ENCODE measurements around the gene ROM1. TPM values are rescaled to one million over a fixed set of nuclear protein-coding genes. Genes with fewer than 3 reads are reported as not detected.
"Not testable (repeated sequence)": the region's sequence is repeated elsewhere in the genome, so short reads cannot be mapped to it uniquely, and the experiment has no call there.

Gene ROM1
- total RNA-seq, 1 donor from 2014 or later = 2.4 TPM

GRCh38 chr11:62627713-62628112, 14.7 kb downstream of the ROM1 start:
- intact Hi-C loops (cut with DNase I) = no loop called here

DNA sequence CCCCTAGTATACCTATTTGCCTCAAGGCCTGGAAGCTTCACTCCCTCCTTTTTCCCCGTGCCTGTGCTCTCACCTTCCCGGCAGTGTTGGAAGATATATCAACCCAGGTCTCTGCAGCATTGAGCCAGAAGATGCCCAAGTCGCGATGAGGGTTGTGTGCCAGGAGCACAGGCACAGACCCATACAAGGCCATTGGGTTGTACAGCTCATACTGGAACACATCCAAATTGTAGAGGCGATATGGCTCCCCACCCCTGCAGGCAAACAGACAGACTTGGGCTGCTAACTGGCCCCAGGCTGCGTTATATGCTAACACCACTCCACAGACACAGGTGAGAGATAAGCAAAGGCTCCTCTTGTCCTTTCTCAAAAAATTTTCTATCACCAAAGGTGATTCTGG, 19.4 kb downstream of the ROM1 start:
- no peak for ATAC-seq
- intact Hi-C loops (cut with DNase I) = no loop called here
- DNase-seq (ENCODE audit: missing footprints) = no peak

More at GRCh38 chr11:62627713-62628112, 14.7 kb downstream of the ROM1 start:
- DNase-seq (ENCODE audit: missing footprints) (no peak), ATAC-seq (no peak)

DNA sequence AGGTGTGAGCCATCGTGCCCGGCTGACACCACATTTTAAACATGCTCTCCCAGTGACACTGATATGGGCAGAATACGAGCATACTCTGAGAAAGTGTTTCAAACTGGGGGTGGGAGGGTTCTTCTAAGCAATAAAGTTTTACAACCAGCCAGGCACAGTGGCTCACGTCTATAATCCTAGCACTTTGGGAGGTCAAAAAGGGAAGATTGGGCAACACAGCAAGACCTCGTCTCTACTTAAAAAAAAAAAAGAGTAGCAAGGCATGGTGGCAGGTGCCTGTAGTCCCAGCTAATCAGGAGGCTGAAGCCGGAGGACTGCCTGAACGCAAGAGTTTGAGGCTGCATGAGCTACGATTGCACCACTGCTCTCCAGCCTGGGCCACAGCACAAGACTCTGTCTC, 31.2 kb downstream of the ROM1 start:
- intact Hi-C loops (cut with DNase I) = loop anchor here (2.0 kb wide), 1 partner anchor 21 kb away; no protein-coding TSS in a partner anchor
- no peak for DNase-seq (ENCODE audit: missing footprints)
- ATAC-seq = no peak

GRCh38 chr11:62645671-62645945, 32.6 kb downstream of the ROM1 start:
- intact Hi-C loops (cut with DNase I) = loop anchor here (2.0 kb wide), 1 partner anchor 23 kb away; no protein-coding TSS in a partner anchor

GRCh38 chr11:62645946-62646824, 33.1 kb downstream of the ROM1 start, which contains the start of gene GANAB:
TSS of gene GANAB (minus strand) at chr11:62646613. CDS start at chr11:62646599, 14 bp downstream.
- intact Hi-C loops (cut with DNase I) = loop anchor here (2.0 kb wide), 1 partner anchor 23 kb away; no protein-coding TSS in a partner anchor
- DNase-seq (ENCODE audit: missing footprints) = peak; percentile 100
- peak; percentile 98 for ATAC-seq

More at GRCh38 chr11:62645671-62645945, 32.6 kb downstream of the ROM1 start:
- DNase-seq (ENCODE audit: missing footprints) = no peak
- ATAC-seq = no peak

- intact Hi-C loops (cut with DNase I) = no loop called here
- ATAC-seq (no peak), DNase-seq (ENCODE audit: missing footprints) (no peak)
Measured at GRCh38 chr11:62646825-62647608, 34.0 kb downstream of the ROM1 start.

DNA sequence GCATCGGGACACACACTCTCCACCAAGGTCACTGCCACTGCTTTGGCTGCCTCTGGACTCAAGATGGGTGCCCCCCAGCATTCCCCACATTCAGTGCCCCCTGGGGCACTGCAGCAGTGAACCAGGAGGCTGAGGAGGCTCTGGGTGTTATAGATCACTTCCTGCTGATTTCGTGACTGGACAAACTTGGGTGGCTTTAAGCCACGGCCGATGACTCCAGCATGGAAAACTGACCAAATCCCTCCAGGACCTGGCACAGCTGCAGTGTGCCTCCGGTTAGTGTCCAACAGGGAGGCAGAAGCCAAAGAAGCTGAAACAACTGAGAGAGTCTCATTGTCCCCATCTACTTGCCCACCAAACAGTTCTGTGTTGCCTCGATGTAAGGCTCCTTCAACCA, 34.5 kb downstream of the ROM1 start:
- DNase-seq (ENCODE audit: missing footprints) (no peak), ATAC-seq (no peak)
- intact Hi-C loops (cut with DNase I) = no loop called here

GRCh38 chr11:62648185-62648966, 35.3 kb downstream of the ROM1 start:
- ATAC-seq (no peak), DNase-seq (ENCODE audit: missing footprints) (no peak)
- intact Hi-C loops (cut with DNase I) = no loop called here

- no peak for DNase-seq (ENCODE audit: missing footprints)
- no peak for ATAC-seq
Measured at GRCh38 chr11:62648967-62649364, 35.9 kb downstream of the ROM1 start.

DNA sequence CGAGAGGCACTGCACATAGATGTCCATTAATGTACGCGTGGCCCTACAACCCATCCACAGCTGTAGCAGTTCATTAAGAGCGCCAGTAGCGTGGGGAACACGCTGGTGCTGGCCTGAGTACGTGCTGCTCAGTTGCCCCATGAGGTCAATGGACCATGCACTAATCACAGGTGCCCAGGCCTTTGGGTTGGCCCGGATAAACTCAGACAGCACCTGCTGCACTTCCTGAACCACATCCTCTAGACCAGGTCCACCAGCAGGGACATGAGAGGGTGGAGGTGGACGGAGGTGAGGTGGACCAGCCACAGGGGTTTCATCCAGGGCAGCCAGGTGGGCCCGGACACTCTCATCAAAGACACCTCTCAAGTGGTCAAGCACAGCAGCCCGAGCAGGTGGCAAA, 36.4 kb downstream of the ROM1 start:
- DNase-seq (ENCODE audit: missing footprints) (no peak), ATAC-seq (no peak)
- intact Hi-C loops (cut with DNase I) = no loop called here

More at GRCh38 chr11:62648967-62649364, 35.9 kb downstream of the ROM1 start:
- intact Hi-C loops (cut with DNase I) = no loop called here

DNA sequence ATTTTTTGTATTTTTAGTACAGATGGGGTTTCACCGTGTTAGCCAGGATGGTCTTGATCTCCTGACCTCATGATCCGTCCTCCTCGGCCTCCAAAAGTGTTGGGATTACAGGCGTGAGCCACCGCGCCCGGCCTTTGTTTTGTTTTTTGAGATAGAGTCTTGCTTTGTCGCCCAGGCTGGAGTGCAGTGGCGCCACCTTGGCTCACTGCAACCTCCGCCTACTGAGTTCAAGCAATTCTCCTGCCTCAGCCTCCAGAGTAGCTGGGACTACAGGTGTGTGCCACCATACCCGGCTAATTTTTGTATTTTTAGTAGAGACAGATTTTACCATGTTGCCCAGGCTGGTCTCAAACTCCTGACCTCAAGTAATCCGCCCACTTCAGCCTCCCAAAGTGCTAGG, 37.2 kb downstream of the ROM1 start:
- intact Hi-C loops (cut with DNase I); DNase-seq (ENCODE audit: missing footprints); ATAC-seq: not testable (repeated sequence)

GRCh38 chr11:62652161-62653006, 39.3 kb downstream of the ROM1 start:
- DNase-seq (ENCODE audit: missing footprints) (no peak), ATAC-seq (no peak)
- intact Hi-C loops (cut with DNase I) = loop anchor here (1.0 kb wide), 1 partner anchor 13 kb away; the partner anchor contains the start of genes C11orf98 and CSKMT

- ATAC-seq (no peak), DNase-seq (ENCODE audit: missing footprints) (no peak)
- intact Hi-C loops (cut with DNase I) = no loop called here
Measured at GRCh38 chr11:62654297-62654696, 41.2 kb downstream of the ROM1 start.

- ATAC-seq (no peak), DNase-seq (ENCODE audit: missing footprints) (no peak)
- intact Hi-C loops (cut with DNase I) = no loop called here
Measured at GRCh38 chr11:62656796-62657429, 43.9 kb downstream of the ROM1 start.

- peak; percentile 12 for ATAC-seq
- DNase-seq (ENCODE audit: missing footprints) = no peak
- intact Hi-C loops (cut with DNase I) = loop anchor here (1.0 to 5.0 kb wide), 5 partner anchors 11 to 117 kb away; partner anchors contain the start of genes AHNAK, BSCL2, EML3 and GNG3
Measured at GRCh38 chr11:62664405-62665074, 51.5 kb downstream of the ROM1 start.

Data from Right ventricle myocardium inferior (tissue), 1 donor.